Astrocyte of the spinal cord (primary cell): Measurements from ENCODE around the gene ANKRD10.
"Not testable (repeated sequence)": the region's sequence is repeated elsewhere in the genome, so short reads cannot be mapped to it uniquely, and the experiment has no call there.

ENCODE experiments used
- DNase-seq: peaks from one replicate; pipeline ENCODE4 v3.0.0; 2011; ENCODE audit warnings: low read depth, low spot score
- H3K4me3 ChIP-seq: 2 replicates; pipeline ENCODE4 v1.5.1; 2011; ENCODE audit warnings: low read depth, mild to moderate bottlenecking, low read length, moderate library complexity
- in situ Hi-C: cut with HindIII; loops from 2 replicates; pipeline ENCODE4 v1.10.0; 2017; ENCODE audit warnings: low sequenced_read_pairs
- TF ChIP-seq, protein P1 (sequence below): IDR thresholded peaks from 2 replicates; pipeline ENCODE4 v1.5.1; 2012; ENCODE audit warnings: low read depth, mild to moderate bottlenecking, low read length, inconsistent platforms

Gene ANKRD10

DNA sequence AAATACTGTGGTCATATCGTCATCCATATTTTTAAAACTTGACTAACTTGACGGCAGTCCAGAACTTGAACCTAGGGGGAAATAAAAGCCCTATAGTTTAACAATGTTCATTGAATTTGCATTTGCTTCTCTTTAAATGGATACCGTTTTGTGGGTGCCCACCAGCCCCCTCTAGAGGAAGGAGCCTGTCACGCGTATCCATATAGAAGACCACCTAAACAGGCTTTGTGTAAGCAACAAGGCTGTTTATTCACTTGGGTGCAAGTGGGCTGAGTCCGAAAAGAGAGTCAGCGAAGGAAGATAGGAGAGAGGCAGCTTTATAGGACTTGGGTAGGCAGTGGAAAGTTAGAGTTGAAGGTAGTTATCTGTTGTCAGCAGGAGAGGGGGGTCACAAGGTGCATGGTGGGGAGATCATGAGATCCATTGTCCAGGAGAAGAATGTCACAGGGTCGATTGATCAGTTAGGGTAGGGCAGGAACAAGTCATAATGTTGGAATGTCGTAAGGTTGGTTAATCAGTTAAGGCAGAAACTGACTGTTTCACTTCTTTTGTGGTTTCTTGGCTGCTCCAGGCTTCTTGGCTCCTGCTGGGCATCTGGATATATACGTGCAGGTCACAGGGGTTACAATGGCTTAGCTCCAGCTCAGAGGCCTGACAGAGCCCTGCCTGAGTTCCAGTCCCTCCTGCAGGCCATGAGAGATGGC lies 42.5 kb upstream of the ANKRD10 start:
- peak; percentile 20 for DNase-seq

DNA sequence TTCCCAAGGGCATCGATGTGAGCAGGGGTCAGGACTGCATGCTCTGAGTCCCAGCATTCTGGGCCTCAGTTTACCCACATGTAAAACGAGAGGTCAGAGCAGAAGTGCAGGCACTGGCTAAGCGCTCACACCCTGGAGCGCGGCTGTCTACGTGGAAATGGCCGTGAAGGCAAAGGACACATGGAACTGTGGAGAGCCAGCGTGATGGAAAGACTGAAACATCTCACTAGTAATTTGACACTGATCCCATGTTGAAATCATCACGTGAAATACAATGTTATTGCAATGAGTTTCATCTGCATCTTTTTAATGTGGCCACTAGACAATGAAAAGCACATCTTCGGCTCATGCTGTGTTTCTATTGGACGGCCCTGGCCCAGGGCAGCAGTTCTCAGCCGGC lies 41.3 kb upstream of the ANKRD10 start:
- in situ Hi-C loops, H3K4me3 ChIP-seq, DNase-seq: not testable (repeated sequence)

More for the DNA sequence above, 42.5 kb upstream of the ANKRD10 start:
- no peak overlapping the region for H3K4me3 ChIP-seq
- TF ChIP-seq, protein P1, sequence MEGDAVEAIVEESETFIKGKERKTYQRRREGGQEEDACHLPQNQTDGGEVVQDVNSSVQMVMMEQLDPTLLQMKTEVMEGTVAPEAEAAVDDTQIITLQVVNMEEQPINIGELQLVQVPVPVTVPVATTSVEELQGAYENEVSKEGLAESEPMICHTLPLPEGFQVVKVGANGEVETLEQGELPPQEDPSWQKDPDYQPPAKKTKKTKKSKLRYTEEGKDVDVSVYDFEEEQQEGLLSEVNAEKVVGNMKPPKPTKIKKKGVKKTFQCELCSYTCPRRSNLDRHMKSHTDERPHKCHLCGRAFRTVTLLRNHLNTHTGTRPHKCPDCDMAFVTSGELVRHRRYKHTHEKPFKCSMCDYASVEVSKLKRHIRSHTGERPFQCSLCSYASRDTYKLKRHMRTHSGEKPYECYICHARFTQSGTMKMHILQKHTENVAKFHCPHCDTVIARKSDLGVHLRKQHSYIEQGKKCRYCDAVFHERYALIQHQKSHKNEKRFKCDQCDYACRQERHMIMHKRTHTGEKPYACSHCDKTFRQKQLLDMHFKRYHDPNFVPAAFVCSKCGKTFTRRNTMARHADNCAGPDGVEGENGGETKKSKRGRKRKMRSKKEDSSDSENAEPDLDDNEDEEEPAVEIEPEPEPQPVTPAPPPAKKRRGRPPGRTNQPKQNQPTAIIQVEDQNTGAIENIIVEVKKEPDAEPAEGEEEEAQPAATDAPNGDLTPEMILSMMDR: peak; percentile 38
- in situ Hi-C loops: no loop called here

DNA sequence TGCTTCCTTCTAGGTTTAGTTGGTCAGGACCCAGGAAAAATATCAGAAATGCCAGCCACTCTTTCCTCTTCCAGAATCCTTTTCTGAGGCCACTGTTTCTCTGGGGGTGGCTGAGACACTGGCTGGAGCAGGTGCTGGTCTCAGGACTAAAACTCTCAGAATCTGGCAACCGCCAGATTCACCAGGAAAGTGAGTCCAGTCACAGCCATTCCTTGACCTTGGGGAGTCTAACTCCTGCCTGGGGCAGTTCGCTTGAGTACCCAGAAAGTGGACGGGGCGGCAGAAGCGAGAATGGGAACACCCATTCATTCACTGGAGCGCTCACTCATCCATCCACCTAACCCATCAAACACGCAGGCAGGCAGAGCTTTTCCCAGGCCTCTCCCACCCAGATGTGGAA lies 40.7 kb upstream of the ANKRD10 start:
- DNase-seq, in situ Hi-C loops, H3K4me3 ChIP-seq: not testable (repeated sequence)

DNA sequence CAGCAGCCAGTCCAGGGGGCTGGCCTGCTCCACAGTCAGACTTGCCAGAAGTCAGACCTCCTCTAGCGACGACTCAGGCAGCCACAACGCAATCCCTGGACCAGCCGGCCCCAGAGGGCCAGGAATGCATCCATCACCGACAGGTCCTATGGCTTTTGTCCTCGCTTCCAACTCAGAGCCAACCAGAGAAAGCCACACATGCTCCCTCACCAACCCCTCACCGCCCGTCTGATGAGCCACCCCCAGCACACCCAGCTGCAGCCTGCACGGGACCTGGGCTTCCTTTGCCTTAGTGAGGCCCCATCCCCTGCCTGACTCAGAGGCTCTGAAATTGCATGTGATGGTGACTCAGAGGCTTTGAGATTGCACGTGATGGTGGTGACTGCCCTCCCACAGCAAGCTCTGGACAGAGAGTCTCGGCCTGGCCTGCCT lies 40.2 kb upstream of the ANKRD10 start:
- in situ Hi-C loops, H3K4me3 ChIP-seq: not testable (repeated sequence)
- DNase-seq: peak; percentile 93

DNA sequence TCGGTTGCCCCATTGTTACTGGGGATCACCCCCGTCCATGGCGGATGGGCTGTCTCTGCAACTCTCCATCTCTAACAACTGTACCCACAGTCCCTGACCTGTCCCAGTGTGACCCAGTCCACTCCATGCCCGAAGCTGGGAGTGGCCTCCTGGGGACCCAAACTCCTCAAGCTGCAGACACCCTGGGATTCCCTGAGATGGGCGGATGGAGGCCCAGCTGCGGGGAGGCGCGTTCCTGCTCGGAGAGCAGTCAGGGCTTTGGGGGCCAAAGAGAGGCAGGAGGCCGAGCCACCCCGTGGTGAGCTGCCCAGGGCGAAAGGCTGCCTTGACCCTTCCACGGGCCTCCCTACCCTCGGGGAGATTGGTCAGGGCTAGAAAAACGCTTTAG lies 39.7 kb upstream of the ANKRD10 start:
- DNase-seq, H3K4me3 ChIP-seq, in situ Hi-C loops: not testable (repeated sequence)

DNA sequence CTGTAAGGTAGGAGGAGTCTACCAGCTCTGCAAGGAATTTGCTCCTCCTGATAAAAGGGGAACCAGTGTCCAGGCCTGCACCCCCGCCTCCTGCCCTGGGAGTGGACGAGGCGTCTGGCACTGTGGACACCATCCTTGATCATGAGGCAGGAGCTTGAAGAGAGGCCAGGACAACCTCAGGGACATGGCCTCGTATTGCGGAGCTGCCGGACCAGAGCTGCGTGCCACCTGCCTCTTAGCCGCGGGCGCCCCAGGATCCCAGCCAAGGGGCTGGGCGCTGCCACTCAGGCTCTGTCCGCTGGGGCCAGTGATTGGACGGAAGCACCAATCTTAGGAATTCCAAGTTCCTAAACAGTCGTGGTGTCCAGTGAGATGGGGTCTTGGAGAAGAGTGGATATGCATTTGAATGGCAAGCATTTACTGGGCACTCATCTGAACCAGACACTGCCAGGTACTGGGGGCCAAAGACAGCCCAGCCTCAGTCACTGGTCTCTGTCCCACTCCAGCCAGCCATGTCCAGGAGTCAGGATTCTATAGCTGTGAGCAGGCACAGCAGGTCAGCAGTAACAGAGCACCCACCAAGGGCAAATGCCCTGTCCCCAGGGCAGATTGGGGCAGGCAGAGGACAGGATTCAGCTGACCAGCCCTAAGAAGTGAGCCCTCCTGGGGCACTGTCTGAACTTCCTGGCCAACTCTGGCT lies 39.1 kb upstream of the ANKRD10 start:
- DNase-seq: no peak
- in situ Hi-C loops: no loop called here
- no peak overlapping the region for H3K4me3 ChIP-seq
- TF ChIP-seq, protein P1: no peak

DNA sequence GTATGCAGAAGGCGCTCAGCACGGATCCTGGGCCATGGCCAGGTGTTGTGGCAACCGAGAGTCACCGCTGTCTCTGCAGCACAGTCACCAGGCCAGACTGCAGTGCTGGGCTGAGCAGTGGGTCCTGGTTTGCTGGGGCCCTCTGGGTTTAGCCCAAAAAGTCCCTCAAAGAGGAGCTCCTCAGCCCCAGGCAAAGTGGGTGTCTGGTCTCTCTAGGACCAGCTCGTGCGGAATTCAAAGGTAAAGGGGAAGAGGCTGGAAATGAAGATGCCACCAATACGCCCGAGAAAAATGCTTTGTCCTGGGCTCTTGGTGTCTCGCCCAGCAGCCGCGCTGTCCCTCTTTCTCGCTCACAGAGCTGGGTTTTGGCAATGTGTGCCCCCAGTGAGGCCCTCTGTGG lies 38.5 kb upstream of the ANKRD10 start:
- H3K4me3 ChIP-seq: no peak overlapping the region
- in situ Hi-C loops: no loop called here
- TF ChIP-seq, protein P1: no peak
- no peak for DNase-seq

DNA sequence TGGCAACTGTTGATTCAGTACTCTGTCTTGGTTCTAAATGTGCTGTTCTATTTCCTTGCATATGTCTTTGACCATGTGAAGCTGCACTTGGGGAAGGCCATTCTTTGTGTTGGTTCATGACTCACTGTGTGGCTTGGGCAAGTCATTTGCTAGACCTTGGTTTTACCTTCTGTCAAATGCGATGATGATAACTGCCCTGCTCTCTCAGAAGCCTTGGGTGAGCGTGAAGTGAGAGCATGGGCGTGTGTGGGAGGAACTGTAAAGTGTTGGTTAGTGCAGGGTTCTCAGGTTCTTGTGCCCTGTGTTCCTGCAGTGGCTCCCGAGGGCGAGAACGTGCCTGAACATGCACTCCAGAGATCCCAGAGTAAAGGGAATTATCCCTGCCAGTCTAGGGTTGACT lies 37.3 kb upstream of the ANKRD10 start:
- H3K4me3 ChIP-seq, in situ Hi-C loops, DNase-seq: not testable (repeated sequence)

DNA sequence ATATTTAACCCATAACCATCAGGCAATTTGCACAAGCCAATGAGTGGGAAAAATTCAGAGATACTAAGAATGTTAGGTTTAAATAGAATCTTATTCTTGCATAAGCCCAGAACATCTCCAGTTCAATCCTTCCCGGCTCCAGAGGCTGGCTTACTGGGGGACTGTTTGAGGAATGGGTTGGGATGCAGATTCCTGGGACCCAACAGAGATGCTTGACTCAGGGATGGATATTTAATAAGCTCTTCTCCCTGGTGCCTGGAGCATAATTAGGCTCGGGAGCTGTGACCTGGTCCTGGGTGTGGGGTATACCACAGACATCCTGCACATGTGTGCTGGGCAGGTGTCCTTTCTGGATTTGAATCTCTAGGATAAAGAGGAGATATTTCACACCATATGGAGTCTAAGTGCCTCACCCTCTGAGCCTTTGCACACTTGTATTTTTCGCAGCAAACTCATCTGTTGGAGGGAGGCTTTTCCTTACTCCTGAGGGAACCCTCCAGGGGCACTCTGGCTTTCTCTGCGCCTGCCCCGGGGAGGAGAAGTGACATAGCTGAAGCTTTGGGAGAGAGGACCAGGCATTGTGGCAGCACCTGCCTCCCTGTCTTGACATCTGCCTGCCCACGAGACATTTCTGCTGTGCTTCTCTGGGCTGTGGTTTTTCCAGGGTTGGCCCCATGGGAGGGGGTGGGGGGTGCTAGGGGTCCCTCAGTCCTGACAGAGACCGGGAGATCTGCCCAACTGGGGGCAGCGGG lies 36.1 kb upstream of the ANKRD10 start:
- H3K4me3 ChIP-seq: no peak overlapping the region
- TF ChIP-seq, protein P1: no peak
- in situ Hi-C loops: no loop called here
- DNase-seq: no peak
